SH-SY5Y (cell line): ENCODE measurements around the gene CLECL1.

Experiments
- GATA2 ChIP-seq: IDR thresholded peaks from 2 replicates; pipeline ENCODE4 v1.6.1; 2011; ENCODE audit warnings: mild to moderate bottlenecking, low read depth, low read length
- GATA3 ChIP-seq: IDR thresholded peaks from 2 replicates; pipeline ENCODE4 v1.6.1; 2011; ENCODE audit warnings: low read depth, mild to moderate bottlenecking, low read length, moderate library complexity

GRCh38 chr12:9745199-9745598 is 12.3 kb upstream of the CLECL1 start:
- TF ChIP-seq GATA2 (no peak), GATA3 (no peak)
